HL-60 (cell line): ENCODE measurements around the gene FKBP7.
"Not testable (repeated sequence)": the region's sequence is repeated elsewhere in the genome, so short reads cannot be mapped to it uniquely, and the experiment has no call there.

Experiments used
- GABPA ChIP-seq: IDR thresholded peaks from 2 replicates; pipeline ENCODE4 v1.6.1; 2012; ENCODE audit warnings: low read depth
- POLR2AphosphoS5 ChIP-seq: IDR thresholded peaks from 2 replicates; pipeline ENCODE4 v1.6.1; 2012; ENCODE audit warnings: low read depth
- SPI1 ChIP-seq: IDR thresholded peaks from 2 replicates; pipeline ENCODE4 v1.6.1; 2012; ENCODE audit warnings: low read depth, mild to moderate bottlenecking, borderline replicate concordance
- TF ChIP-seq, protein P1 (sequence below): IDR thresholded peaks from one replicate; pipeline ENCODE4 v1.5.1; 2011; ENCODE audit warnings: low read length, control low read depth, inconsistent platforms; ENCODE audit not compliant: insufficient read depth
- TF ChIP-seq, protein P2 (sequence below): IDR thresholded peaks from 2 replicates; pipeline ENCODE4 v1.6.1; 2012; ENCODE audit warnings: low read depth; ENCODE audit not compliant: insufficient replicate concordance

DNA sequence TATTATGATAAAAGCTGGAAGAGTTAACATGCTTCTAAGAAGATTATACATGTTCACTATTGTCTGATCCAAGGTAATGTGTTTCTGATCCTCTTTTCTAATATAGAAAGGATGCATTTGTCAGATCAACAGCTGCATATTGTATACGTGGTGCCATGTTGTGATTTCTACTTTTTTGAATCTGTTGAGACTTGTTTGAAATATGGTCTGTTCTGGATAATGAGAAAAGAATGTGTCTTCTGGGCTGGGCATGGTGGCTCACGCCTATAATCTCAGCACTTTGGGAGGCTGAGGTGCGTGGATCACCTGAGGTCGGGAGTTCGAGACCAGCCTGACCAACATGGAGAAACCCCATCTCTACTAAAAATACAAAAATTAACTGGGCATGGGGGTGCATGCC is 54.7 kb downstream of the FKBP7 start:
- TF ChIP-seq, protein P1, sequence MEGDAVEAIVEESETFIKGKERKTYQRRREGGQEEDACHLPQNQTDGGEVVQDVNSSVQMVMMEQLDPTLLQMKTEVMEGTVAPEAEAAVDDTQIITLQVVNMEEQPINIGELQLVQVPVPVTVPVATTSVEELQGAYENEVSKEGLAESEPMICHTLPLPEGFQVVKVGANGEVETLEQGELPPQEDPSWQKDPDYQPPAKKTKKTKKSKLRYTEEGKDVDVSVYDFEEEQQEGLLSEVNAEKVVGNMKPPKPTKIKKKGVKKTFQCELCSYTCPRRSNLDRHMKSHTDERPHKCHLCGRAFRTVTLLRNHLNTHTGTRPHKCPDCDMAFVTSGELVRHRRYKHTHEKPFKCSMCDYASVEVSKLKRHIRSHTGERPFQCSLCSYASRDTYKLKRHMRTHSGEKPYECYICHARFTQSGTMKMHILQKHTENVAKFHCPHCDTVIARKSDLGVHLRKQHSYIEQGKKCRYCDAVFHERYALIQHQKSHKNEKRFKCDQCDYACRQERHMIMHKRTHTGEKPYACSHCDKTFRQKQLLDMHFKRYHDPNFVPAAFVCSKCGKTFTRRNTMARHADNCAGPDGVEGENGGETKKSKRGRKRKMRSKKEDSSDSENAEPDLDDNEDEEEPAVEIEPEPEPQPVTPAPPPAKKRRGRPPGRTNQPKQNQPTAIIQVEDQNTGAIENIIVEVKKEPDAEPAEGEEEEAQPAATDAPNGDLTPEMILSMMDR, result not testable (repeated sequence)
- TF ChIP-seq POLR2AphosphoS5, SPI1, GABPA: not testable (repeated sequence)
- TF ChIP-seq, protein P2, sequence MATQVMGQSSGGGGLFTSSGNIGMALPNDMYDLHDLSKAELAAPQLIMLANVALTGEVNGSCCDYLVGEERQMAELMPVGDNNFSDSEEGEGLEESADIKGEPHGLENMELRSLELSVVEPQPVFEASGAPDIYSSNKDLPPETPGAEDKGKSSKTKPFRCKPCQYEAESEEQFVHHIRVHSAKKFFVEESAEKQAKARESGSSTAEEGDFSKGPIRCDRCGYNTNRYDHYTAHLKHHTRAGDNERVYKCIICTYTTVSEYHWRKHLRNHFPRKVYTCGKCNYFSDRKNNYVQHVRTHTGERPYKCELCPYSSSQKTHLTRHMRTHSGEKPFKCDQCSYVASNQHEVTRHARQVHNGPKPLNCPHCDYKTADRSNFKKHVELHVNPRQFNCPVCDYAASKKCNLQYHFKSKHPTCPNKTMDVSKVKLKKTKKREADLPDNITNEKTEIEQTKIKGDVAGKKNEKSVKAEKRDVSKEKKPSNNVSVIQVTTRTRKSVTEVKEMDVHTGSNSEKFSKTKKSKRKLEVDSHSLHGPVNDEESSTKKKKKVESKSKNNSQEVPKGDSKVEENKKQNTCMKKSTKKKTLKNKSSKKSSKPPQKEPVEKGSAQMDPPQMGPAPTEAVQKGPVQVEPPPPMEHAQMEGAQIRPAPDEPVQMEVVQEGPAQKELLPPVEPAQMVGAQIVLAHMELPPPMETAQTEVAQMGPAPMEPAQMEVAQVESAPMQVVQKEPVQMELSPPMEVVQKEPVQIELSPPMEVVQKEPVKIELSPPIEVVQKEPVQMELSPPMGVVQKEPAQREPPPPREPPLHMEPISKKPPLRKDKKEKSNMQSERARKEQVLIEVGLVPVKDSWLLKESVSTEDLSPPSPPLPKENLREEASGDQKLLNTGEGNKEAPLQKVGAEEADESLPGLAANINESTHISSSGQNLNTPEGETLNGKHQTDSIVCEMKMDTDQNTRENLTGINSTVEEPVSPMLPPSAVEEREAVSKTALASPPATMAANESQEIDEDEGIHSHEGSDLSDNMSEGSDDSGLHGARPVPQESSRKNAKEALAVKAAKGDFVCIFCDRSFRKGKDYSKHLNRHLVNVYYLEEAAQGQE, result not testable (repeated sequence)
